Adrenal gland (tissue), 5 donors: ENCODE measurements around the gene ACSF3.

ENCODE experiments used
- CTCF ChIP-seq, 6 experiments: fragments of 450-650 bp in 4 of 6; fragments of 200-600 bp in 2 of 6; sonication (generic) in 1 of 6; IDR thresholded peaks; 1 replicate in 5 of 6; 2 replicates in 1 of 6; pipeline versions ENCODE4 v1.5.1 to v1.8.0; 2016 to 2021; ENCODE audit warnings: antibody characterized with exemption in 6 of 6, mild to moderate bottlenecking in 2 of 6, moderate library complexity in 1 of 6
- POLR2A ChIP-seq, 2 donors: fragments of 450-650 bp; IDR thresholded peaks; one replicate each; pipeline ENCODE4 v1.6.1; 2017; ENCODE audit warnings: antibody characterized with exemption in 2 of 2, mild to moderate bottlenecking in 2 of 2, moderate library complexity in 1 of 2
- donor health status: DM: no; HTN: no; CAD: no.

GRCh38 chr16:89115216-89115861 is 21.7 kb downstream of the ACSF3 start:
- TF ChIP-seq CTCF (IDR thresholded peaks at IDR 0.05) (no peak), POLR2A (IDR thresholded peaks at IDR 0.05) (no peak)
